Neural cell (in vitro differentiated cells): ENCODE data around the gene LMO2. TPM values are rescaled to one million over a fixed set of nuclear protein-coding genes. Genes with fewer than 3 reads are reported as not detected.

Experiments
- H2AFZ ChIP-seq: fragments of 200-600, 300-800 bp; sonication (generic), shearing (Covaris generic); 2 replicates; pipeline ENCODE4 v1.6.0; 2014; ENCODE audit warnings: low read depth, mild to moderate bottlenecking, antibody characterized with exemption, low read length, moderate library complexity
- H3F3A ChIP-seq: fragments of 200-600 bp; shearing (Covaris generic); 2 replicates; pipeline ENCODE4 v1.6.1; 2016; ENCODE audit warnings: mild to moderate bottlenecking, moderate library complexity, mixed read lengths, antibody characterized with exemption, low read length; ENCODE audit not compliant: insufficient read depth, poor library complexity, severe bottlenecking
- H3K27ac ChIP-seq: fragments of 200-600, 300-800 bp; sonication (generic), shearing (Covaris generic); 2 replicates; pipeline ENCODE4 v1.5.1; 2014; ENCODE audit warnings: mild to moderate bottlenecking, low read length, moderate library complexity
- H3K27me3 ChIP-seq: fragments of 300-800, 200-600 bp; sonication (generic), shearing (Covaris generic); 2 replicates; pipeline ENCODE4 v1.6.0; 2014; ENCODE audit warnings: mild to moderate bottlenecking, low read depth, low read length, moderate library complexity; ENCODE audit not compliant: insufficient read depth
- H3K36me3 ChIP-seq: fragments of 300-800, 200-600 bp; sonication (generic), shearing (Covaris generic); 2 replicates; pipeline ENCODE4 v1.5.1; 2014; ENCODE audit warnings: mild to moderate bottlenecking, antibody characterized with exemption, low read length, moderate library complexity; ENCODE audit not compliant: insufficient read depth
- H3K4me2 ChIP-seq: fragments of 300-800, 200-600 bp; sonication (generic), shearing (Covaris generic); 2 replicates; pipeline ENCODE4 v1.6.0; 2014; ENCODE audit warnings: mild to moderate bottlenecking, low read length
- H3K4me3 ChIP-seq: fragments of 300-800, 200-600 bp; sonication (generic), shearing (Covaris generic); 2 replicates; pipeline ENCODE4 v1.5.1; 2014; ENCODE audit warnings: mild to moderate bottlenecking, low read length, moderate library complexity
- H3K79me2 ChIP-seq: fragments of 200-600 bp; shearing (Covaris generic); replicated peaks from 2 replicates; pipeline ENCODE4 v1.6.0; 2014; ENCODE audit warnings: mild to moderate bottlenecking, low read length, moderate library complexity; ENCODE audit not compliant: insufficient read depth
- H3K9ac ChIP-seq: fragments of 300-800, 200-600 bp; sonication (generic), shearing (Covaris generic); 2 replicates; pipeline ENCODE4 v1.6.1; 2016; ENCODE audit warnings: mild to moderate bottlenecking, low read length, mixed read lengths
- H3K9me2 ChIP-seq: fragments of 200-600 bp; shearing (Covaris generic); 2 replicates; pipeline ENCODE4 v1.6.1; 2016; ENCODE audit warnings: mild to moderate bottlenecking, low read length, mixed read lengths; ENCODE audit not compliant: insufficient read depth
- H3K9me3 ChIP-seq: fragments of 200-600, 300-800 bp; sonication (generic), shearing (Covaris generic); 2 replicates; pipeline ENCODE4 v1.6.1; 2016; ENCODE audit warnings: mild to moderate bottlenecking, mixed run types, low read length, moderate library complexity, mixed read lengths
- H4K20me1 ChIP-seq: fragments of 200-600 bp; shearing (Covaris generic); 2 replicates; pipeline ENCODE4 v1.6.1; 2016; ENCODE audit warnings: mild to moderate bottlenecking, mixed run types; ENCODE audit not compliant: insufficient read depth
- EP300 ChIP-seq: fragments of 450-650 bp; conservative IDR thresholded peaks from 2 replicates; pipeline ENCODE4 v1.6.1; 2014; ENCODE audit warnings: antibody characterized with exemption, mild to moderate bottlenecking, moderate library complexity; ENCODE audit not compliant: poor library complexity, severe bottlenecking
- EZH2 ChIP-seq: fragments of 200-600, 300-800 bp; shearing (Covaris generic), sonication (generic); IDR thresholded peaks from 2 replicates; pipeline ENCODE4 v1.6.1; 2014; ENCODE audit warnings: antibody characterized with exemption, low read length, borderline replicate concordance, mild to moderate bottlenecking; ENCODE audit not compliant: insufficient read depth, poor library complexity, severe bottlenecking
- MXI1 ChIP-seq: fragments of 450-650 bp; conservative IDR thresholded peaks from 2 replicates; pipeline ENCODE4 v1.6.1; 2014; ENCODE audit warnings: antibody characterized with exemption, mild to moderate bottlenecking; ENCODE audit not compliant: poor library complexity, severe bottlenecking
- RAD21 ChIP-seq: fragments of 450-650 bp; conservative IDR thresholded peaks from 2 replicates; pipeline ENCODE4 v1.6.1; 2014; ENCODE audit warnings: antibody characterized with exemption, mild to moderate bottlenecking, moderate library complexity
- SMC3 ChIP-seq: fragments of 450-650 bp; conservative IDR thresholded peaks from 2 replicates; pipeline ENCODE4 v1.6.1; 2014; ENCODE audit warnings: antibody characterized with exemption, mild to moderate bottlenecking, moderate library complexity; ENCODE audit not compliant: poor library complexity
- TAF1 ChIP-seq: IDR thresholded peaks from 2 replicates; pipeline ENCODE4 v1.6.1; 2012; ENCODE audit warnings: low read depth
- polyA plus RNA-seq: library from polyadenylated mRNA; depleted of rRNA; stranded (reverse); fragments of >200 nt; gene quantifications from 2 replicates; pipeline ENCODE4 v1.2.3, GENCODE V29; 2014
- TF ChIP-seq, protein P1 (sequence below): IDR thresholded peaks from 2 replicates; pipeline ENCODE4 v1.6.1; 2012; ENCODE audit warnings: borderline replicate concordance
- TF ChIP-seq, protein P2 (sequence below): fragments of 450-650 bp; IDR thresholded peaks from 2 replicates; pipeline ENCODE4 v1.5.1; 2014; ENCODE audit warnings: antibody characterized with exemption, mild to moderate bottlenecking, moderate library complexity; ENCODE audit not compliant: poor library complexity, severe bottlenecking

Gene LMO2
- polyA plus RNA-seq, 1 donor from 2014 or later, result 33.2 TPM

DNA sequence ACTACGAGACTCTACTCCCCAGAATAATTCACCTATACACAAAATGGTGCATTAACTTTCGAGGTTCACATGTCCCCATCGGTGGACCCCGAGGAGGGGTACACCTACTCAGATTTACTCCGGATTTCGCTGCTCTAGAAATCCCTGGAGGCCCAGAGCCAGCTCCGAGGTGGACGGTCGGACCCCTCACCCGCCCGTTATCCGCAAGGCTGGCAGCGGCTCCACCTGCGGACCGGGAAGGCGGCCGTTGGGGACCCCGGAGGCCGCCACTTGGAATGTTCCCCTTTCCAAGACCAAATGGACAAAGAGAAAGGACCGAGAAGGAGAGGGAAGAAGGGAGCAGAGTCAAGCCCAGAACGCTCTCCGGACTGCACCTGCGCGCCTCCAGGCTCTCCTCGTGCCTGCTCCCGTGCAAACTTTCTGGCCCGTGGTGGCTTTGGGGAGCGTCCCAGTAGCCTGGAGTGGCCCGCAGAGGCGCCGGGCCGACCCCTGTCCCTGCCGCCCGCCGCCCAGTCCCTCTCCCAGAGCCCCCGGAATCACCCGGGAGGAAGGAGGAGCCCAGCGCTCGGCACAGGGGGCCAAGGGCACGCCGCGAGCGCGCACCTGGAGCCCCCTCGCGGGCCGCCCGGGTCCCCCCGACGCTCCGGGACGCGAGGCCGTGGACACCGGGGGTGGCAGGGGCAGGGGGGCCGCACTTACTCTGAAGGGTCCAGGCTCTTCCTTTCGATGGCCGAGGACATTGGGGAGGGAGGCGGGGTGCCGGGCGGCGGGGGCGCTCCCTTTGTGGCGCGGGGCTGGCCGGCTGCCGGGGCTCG is 23.0 kb downstream of the LMO2 start:
- no peaks in the 10 kb centered on the region for H3K27me3 ChIP-seq
- H3K9me3 ChIP-seq, result no peaks in the 10 kb centered on the region
- H3K4me3 ChIP-seq, result peak overlapping the region; percentile 77
- peak overlapping the region; percentile 15 for H2AFZ ChIP-seq
- peak overlapping the region; percentile 73 for H3K9ac ChIP-seq
- no peaks in the 10 kb centered on the region for H3K9me2 ChIP-seq
- H3F3A ChIP-seq, result no peaks in the 10 kb centered on the region
- H3K79me2 ChIP-seq, result no peaks in the 10 kb centered on the region
- TF ChIP-seq, protein P1, sequence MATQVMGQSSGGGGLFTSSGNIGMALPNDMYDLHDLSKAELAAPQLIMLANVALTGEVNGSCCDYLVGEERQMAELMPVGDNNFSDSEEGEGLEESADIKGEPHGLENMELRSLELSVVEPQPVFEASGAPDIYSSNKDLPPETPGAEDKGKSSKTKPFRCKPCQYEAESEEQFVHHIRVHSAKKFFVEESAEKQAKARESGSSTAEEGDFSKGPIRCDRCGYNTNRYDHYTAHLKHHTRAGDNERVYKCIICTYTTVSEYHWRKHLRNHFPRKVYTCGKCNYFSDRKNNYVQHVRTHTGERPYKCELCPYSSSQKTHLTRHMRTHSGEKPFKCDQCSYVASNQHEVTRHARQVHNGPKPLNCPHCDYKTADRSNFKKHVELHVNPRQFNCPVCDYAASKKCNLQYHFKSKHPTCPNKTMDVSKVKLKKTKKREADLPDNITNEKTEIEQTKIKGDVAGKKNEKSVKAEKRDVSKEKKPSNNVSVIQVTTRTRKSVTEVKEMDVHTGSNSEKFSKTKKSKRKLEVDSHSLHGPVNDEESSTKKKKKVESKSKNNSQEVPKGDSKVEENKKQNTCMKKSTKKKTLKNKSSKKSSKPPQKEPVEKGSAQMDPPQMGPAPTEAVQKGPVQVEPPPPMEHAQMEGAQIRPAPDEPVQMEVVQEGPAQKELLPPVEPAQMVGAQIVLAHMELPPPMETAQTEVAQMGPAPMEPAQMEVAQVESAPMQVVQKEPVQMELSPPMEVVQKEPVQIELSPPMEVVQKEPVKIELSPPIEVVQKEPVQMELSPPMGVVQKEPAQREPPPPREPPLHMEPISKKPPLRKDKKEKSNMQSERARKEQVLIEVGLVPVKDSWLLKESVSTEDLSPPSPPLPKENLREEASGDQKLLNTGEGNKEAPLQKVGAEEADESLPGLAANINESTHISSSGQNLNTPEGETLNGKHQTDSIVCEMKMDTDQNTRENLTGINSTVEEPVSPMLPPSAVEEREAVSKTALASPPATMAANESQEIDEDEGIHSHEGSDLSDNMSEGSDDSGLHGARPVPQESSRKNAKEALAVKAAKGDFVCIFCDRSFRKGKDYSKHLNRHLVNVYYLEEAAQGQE, result no peak
- TF ChIP-seq, protein P2, sequence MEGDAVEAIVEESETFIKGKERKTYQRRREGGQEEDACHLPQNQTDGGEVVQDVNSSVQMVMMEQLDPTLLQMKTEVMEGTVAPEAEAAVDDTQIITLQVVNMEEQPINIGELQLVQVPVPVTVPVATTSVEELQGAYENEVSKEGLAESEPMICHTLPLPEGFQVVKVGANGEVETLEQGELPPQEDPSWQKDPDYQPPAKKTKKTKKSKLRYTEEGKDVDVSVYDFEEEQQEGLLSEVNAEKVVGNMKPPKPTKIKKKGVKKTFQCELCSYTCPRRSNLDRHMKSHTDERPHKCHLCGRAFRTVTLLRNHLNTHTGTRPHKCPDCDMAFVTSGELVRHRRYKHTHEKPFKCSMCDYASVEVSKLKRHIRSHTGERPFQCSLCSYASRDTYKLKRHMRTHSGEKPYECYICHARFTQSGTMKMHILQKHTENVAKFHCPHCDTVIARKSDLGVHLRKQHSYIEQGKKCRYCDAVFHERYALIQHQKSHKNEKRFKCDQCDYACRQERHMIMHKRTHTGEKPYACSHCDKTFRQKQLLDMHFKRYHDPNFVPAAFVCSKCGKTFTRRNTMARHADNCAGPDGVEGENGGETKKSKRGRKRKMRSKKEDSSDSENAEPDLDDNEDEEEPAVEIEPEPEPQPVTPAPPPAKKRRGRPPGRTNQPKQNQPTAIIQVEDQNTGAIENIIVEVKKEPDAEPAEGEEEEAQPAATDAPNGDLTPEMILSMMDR, result no peak
- TF ChIP-seq RAD21 (no peak), MXI1 (peak; percentile 52)
- no peak overlapping the region for H3K27ac ChIP-seq
- H3K4me2 ChIP-seq, result peak overlapping the region; percentile 59
- no peaks in the 10 kb centered on the region for H4K20me1 ChIP-seq
- no peaks in the 10 kb centered on the region for H3K36me3 ChIP-seq

DNA sequence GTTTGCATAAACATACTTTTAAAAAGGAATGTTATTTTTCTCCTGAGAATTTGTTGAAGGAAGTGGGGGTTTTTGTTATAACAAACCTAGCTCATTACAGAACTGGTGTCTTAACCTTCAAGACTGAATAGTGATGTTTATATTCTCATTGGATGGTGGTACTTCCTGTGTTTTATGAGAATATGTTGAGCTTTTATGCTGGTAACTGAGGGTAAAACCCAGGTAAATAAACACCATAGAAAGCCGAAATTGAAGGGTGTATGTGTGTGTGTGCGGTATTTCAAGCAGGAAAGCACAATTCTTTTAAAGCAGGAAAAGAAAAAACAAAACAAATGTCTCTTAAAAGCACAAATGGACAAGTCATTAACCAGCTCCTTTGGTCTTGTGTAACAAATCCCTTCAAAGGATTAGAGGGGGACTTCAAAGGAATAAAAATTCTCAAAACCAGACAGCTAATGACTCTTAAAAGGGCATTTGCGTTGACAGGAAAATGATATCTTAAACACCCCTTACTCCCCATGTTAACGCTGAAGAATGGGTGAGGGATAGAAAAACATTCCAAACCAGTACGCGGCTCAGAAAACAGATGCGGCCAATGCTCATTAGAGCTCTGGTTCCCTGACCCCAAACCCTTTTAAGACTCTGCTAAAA is 23.8 kb downstream of the LMO2 start:
- Histone ChIP-seq H3K36me3 (no peaks in the 10 kb centered on the region), H3K27me3 (no peaks in the 10 kb centered on the region), H4K20me1 (no peaks in the 10 kb centered on the region), H2AFZ (peak overlapping the region; percentile 15), H3K4me2 (peak overlapping the region; percentile 59), H3F3A (no peaks in the 10 kb centered on the region), H3K9me3 (no peaks in the 10 kb centered on the region), H3K9me2 (no peaks in the 10 kb centered on the region), H3K4me3 (peak overlapping the region; percentile 77), H3K27ac (no peak overlapping the region), H3K79me2 (no peaks in the 10 kb centered on the region), H3K9ac (peak overlapping the region; percentile 73)
- TF ChIP-seq, protein P2, result no peak
- no peak for TF ChIP-seq SMC3
- TF ChIP-seq EP300, result no peak
- TF ChIP-seq RAD21, result no peak
- TF ChIP-seq EZH2, result no peak
- TF ChIP-seq TAF1, result no peak
